ENCODE results near the gene GPHN.
"Not testable (repeated sequence)": the region's sequence is repeated elsewhere in the genome, so short reads cannot be mapped to it uniquely, and the experiment has no call there.

Gene GPHN

DNA sequence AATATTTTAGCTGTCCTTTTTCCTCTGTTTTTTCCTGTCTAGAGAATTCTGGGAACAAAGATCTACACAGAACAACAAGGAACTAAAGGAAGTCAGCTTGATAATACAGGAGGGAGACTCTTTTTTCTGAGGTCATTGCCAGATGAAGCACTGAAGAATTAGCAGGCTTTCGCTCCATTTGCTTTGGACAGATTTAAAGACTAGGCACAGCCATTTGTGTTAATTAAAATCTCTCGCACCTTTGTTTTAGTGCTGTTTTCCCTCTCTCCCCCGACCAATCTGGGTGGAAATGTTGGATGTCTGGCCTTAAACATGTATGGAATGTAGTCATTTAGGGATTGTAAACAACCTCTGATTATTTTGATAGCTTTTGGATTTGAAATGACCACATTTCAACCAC, 9.6 kb upstream of the GPHN start:
- FAIRE-seq = no peak
- DNase-seq (ENCODE audit: extremely low spot score, insufficient read length, low read depth) = no peak

DNA sequence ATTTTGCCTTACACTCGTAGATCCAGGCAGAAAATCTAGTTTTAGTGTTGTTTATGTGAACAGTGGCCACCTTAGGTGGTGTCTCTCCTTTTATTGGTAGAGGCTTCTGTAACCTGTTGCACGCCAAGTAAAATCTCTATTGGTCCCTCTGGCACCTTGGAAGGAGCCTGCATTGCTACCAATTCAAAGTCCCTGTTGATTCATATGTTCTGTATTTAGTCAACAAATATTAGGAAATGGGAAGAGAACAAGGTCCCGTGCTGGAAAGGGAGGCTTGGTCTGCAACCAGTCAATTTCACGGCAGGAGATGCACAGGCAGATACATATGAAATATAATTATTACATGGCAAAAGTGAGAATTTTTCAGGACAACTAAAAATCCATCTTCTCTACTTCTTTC, 6.4 kb upstream of the GPHN start:
- no peak for FAIRE-seq

DNA sequence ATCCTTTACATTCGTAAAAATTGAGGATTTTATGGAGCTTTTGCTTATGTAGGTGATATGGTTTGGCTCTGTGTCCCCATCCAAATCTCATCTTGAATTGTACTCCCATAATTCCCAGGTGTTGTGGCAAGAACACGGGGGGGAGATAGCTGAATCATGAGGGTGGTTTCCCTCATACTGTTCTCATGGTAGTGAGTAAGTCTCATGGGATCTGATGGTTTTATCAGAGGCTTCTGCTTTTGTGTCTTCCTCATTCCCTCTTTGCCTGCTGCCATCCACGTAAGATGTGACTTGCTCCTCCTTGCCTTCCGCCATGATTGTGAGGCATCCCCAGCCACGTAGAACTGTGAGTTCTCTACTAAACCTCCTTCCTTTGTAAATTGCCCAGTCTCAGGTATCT, 5.1 kb upstream of the GPHN start:
- FAIRE-seq; DNase-seq (ENCODE audit: extremely low spot score, insufficient read length, low read depth): not testable (repeated sequence)

More for the DNA sequence above, 6.4 kb upstream of the GPHN start:
- no peak for DNase-seq (ENCODE audit: extremely low spot score, insufficient read length, low read depth)

DNA sequence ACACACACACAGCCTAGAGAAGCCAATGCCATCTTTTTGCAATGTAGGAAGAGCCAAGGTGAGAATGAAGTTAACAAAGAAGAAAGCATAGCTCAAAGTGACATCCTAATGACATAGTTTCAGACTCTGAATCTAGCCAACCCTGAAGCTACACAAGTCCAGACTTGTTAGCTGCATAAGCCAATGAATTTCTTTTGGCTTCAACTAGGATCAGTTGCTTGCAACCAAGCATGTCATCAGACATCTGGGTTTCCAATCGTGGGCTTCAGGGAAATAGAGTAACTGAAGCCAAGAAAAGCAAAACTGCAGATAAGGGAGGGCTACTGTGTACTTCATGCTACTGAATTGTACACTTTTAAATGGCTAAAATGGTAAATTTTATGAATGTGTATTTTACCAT, 4.4 kb upstream of the GPHN start:
- no peak for FAIRE-seq

DNA sequence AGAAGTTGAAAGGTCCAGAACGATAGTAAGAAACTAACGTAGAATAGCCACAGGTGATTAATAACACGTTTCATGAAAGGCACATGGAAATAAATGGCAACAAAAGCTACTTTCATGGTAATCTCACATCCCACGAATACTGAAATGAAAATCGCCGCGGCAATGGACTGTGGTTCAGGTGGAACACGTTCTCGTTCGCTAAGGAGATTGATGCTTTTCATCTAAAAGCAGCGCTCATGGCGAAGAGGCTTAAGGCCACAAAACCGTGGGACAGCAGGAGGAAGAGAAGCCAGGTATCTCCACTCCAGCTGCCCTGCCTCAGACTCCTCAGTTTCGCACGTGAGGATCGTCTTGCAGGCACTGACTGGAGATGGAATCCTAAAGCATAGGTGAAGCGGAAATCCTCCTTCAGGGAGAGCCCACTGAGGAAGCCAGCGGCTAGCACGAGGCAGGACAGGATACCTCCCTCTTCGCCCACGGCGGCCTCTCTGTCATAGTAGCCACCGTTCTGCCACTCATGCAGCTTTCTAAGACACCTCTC, 696 bp upstream of the GPHN start:
- FAIRE-seq = no peak

More for the DNA sequence above, 4.4 kb upstream of the GPHN start:
- DNase-seq (ENCODE audit: extremely low spot score, insufficient read length, low read depth) = no peak

DNA sequence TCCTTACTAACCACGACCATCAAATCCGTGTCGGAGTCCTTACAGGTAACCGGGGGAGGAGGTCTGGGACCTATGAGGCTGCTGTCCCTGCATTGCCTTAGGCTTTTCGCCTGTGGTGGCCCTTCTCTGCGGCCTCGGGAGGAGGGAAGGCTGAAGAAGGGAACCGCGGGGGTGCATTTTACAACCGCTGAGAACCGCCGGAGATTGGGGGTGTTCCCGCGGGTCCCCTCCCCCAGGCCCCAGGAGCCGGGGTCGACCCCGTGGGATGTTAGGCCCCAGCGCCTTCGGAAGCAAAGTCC, 549 bp downstream of the GPHN start:
- FAIRE-seq (no peak), DNase-seq (ENCODE audit: extremely low spot score, insufficient read length, low read depth) (no peak)

More for the DNA sequence above, 696 bp upstream of the GPHN start:
- no peak for DNase-seq (ENCODE audit: extremely low spot score, insufficient read length, low read depth)

DNA sequence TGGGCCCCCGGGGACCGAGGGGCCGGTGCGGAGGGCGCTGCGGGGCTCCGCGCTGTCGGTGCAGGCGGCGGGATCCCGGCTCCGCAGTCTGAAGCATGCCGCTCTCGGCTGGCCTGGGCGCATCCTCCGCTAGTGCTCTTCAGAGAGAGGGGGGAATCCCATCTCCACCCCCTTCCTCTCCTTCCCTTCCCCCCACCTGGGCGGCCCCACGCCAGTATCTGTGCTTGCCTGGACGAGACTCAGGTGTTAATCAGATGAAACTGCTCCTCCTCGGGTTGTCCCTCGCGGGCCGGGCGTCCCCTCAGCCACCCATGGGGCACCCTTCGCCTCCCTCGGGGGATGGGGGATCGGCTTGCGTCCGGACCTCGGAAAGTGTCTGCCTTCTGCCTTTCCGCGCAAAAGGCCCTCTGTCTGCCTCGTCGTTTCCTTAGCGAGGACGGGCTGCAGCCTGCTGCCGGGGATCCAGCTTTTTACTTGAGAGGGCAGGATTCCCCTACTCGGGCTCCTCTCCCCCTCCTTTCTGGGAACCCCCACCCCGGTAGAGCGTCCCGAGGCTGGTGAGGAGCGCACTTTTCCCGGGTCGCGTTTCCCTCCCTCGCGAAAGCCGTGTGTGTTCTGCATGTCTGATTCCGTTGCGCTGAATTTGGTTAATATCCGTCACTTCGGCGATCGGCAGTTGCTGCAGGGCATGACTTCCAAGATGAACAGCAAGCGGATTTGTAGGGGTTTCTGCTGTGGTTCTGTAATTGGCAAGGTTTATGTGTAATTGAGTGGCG, 1.1 kb downstream of the GPHN start:
- peak; percentile 83 for FAIRE-seq
- no peak for DNase-seq (ENCODE audit: extremely low spot score, insufficient read length, low read depth)

DNA sequence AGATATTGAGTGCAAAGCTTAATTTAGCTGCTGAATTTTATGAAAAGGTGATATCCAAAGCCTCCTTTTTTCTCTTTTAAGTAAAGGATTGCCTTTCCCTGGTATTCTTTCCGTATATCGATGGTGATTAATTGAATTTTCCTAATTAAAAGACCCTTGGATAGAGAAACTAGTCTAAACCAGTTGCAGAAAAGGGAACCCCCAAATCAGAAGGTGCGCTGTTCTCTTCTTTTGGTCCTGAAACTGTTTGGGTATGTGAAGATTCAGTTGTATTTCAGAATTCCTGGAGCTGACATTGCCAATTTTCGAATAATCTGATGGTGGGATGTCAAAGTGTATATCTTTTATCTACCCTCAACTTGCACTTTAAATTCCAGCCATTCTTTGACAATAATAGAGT, 1.9 kb downstream of the GPHN start:
- no peak for DNase-seq (ENCODE audit: extremely low spot score, insufficient read length, low read depth)
- peak; percentile 47 for FAIRE-seq

DNA sequence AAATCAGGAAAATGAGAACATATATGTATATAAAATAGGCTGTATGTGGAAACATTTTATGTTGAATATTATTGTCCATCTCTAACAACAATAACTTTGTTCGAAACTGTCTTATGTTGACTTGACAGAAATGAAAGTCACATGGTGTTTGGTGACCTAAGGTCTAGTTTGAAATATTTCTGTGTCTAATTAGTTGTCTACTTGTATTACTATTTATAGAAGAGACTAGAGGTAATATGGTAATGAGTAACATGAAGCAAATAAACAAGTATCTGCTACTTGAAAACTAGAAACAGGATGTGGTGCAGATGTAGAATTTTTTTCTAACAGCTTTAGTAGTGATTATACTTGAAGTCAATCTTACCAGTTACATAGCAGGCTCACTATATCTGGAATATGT, 3.9 kb downstream of the GPHN start:
- no peak for DNase-seq (ENCODE audit: extremely low spot score, insufficient read length, low read depth)
- peak; percentile 79 for FAIRE-seq

DNA sequence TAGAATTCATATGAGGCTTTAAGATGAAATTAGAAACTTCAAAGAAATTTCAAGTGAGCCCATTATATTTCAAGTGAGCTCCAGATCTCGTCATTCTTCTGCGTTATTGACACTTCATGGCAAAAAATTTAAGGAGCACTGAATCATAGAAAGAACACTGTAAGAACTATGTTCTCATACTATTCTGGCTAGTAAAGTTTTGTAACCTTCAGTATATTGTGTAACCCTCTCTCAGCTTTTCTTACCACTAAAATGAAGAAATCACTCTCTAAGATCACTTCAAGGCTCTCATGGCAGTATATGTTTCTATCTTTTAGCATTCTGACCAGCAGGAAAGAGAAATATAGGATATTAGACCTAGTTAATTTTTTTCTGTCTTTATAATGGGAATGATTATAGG, 6.3 kb downstream of the GPHN start:
- FAIRE-seq (no peak), DNase-seq (ENCODE audit: extremely low spot score, insufficient read length, low read depth) (no peak)

DNA sequence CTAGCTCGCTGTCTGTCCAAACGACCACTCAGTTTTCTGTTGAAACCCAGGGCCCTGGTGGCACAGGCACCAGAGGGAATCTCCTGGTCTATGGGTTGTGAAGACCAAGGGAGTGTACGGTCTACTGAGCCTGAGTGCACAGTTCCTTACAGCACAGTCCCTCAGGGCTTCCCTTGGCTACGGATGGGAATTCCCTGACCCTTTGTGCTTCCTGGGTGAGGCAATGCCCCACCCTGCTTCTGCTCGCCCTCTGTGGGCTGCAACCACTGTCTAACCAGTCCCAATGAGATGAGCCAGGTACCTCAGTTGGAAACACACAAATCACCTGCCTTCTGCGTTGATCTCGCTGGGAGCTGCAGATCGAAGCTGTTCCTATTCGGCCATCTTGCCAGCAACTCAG, 22.6 kb downstream of the GPHN start:
- no peak for FAIRE-seq
- DNase-seq (ENCODE audit: extremely low spot score, insufficient read length, low read depth) = no peak

DNA sequence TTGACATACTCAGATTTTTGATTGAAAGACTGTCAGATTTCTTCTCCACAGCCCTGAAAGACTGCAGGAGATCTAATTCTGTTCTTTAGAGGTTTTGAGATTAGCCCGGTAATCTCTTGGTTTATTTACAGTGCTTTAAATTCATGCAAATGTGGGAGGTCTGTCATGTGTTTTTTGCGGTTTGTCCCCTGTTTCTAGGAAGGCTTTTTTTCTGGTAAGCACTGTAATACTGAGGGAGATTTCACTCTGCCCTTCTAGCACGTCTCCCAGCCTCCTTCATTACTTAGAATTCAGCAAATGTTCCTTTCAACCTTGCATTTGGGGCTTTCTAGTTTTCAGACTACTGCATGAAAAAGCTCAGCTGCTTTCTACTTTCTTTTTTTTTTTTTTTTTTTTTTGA, 31.1 kb downstream of the GPHN start:
- no peak for FAIRE-seq
- no peak for DNase-seq (ENCODE audit: extremely low spot score, insufficient read length, low read depth)

DNA sequence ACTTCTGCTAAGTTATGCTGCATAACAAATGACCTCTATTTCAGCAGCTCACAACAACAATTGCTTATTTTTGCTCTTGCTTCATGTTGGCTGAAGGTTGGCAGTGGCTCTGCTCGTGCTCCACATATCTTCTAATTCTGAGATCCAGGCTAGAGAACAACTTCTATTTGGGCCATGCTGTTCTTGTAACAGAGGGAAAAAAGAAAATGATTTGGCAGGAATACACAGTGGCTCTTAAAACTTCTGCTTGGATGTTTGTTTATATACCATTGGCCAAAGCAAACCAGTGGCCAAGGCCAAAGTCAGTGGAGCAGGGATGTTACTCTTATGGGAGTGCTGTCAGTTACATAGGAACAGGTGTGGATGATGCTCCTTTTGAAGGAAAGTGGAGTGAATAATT, 32.1 kb downstream of the GPHN start:
- DNase-seq (ENCODE audit: extremely low spot score, insufficient read length, low read depth) (no peak), FAIRE-seq (no peak)

DNA sequence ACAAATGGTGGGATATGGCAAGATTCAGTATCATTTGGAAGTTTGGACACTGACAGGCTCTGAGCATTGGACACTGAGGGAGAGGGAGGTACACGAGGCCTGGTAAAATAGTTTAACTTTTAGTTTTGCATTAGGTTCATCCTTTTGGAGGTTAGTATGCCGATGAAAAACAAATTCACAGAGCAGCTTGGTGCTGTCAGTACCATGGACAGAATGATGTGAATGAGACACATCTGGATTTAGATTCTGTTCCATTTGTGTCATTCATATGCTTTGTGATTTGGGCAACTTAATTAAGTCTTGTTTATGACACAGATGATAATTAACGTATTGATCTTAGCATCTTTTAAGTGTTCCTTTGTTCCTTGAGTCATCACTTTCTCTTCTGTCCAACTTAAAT, 33.7 kb downstream of the GPHN start:
- no peak for FAIRE-seq
- DNase-seq (ENCODE audit: extremely low spot score, insufficient read length, low read depth) = no peak

DNA sequence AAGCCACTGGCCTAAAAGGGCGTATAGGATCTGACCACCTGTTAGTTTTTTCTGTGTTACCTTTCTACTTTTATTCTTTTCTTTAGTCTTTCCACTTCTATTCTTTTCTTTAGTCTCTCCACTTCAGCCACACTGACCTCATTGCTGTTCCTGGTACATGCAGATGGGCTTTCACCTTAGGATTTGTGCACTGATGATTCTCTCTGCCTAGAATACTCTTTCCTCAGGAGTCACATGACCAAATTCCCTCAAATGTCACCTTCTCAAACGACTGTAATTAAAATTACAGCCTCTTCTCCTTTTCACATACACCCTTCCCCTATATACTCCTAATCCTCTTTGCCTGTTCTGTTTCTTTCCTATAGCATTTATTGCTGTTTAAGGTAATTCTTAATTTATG, 36.0 kb downstream of the GPHN start:
- DNase-seq (ENCODE audit: extremely low spot score, insufficient read length, low read depth) = no peak
- no peak for FAIRE-seq

DNA sequence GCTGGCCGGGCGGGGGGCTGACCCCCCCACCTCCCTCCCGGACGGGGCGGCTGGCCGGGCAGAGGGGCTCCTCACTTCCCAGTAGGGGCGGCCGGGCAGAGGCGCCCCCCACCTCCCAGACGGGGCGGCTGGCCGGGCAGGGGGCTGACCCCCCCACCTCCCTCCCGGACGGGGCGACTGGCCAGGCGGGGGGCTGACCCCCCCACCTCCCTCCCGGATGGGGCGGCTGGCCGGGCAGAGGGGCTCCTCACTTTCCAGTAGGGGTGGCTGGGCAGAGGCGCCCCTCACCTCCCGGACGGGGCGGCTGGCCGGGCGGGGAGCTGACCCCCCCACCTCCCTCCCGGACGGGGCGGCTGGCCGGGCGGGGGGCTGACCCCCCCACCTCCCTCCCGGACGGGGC, 37.2 kb downstream of the GPHN start:
- not testable (repeated sequence) for DNase-seq (ENCODE audit: extremely low spot score, insufficient read length, low read depth); FAIRE-seq

DNA sequence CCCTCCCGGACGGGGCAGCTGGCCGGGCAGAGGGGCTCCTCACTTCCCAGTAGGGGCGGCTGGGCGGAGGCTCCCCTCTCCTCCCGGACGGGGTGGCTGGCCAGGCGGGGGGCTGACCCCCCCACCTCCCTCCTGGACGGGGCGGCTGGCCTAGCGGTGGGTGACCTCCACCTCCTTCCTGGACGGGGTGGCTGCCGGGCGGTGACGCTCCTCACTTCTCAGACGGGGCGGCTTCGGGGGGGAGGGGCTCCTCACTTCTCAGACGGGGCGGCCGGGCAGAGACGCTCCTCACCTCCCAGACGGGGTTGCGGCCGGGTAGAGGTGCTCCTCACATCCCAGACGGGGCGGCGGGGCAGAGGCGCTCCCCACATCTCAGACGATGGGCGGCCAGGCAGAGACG, 37.8 kb downstream of the GPHN start:
- not testable (repeated sequence) for DNase-seq (ENCODE audit: extremely low spot score, insufficient read length, low read depth); FAIRE-seq

DNA sequence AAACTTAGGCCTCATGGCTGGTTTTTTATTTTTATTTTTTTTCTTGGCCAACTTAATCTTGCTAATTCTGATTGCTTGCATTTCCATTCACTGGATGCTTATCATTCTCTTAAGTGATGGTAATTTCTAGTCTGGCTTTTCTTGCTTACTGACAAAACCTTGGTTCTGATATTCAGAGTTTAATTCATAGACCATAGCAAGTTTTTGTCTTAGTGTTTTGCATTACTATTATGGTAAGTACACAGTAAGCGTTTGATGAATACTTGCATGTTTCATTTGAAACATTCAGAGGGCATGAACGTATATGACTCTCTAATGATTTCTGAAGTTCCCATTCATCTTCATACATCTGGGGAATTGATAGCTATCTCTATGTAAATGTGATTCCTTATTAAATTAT, 55.8 kb downstream of the GPHN start:
- FAIRE-seq = no peak

DNA sequence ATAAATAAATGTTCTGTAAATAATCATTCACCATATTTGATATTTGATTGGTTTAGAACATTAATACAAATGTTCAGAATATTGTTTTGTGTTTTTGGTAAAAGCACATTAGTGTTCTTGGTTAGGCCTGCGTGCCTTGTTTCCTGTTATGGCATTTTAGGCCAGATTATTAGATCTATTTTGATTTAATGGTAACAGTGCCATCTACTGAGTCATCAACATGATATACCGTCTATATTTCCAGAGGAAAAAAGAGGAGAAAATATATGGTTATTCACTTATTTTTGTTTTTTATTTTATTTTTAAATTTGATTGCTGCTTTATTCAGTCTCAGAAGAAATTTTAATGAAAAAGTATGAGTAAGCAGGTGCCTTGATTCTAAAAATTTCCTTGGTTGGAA, 60.3 kb downstream of the GPHN start:
- FAIRE-seq (no peak), DNase-seq (ENCODE audit: extremely low spot score, insufficient read length, low read depth) (no peak)

More for the DNA sequence above, 55.8 kb downstream of the GPHN start:
- DNase-seq (ENCODE audit: extremely low spot score, insufficient read length, low read depth) = no peak

DNA sequence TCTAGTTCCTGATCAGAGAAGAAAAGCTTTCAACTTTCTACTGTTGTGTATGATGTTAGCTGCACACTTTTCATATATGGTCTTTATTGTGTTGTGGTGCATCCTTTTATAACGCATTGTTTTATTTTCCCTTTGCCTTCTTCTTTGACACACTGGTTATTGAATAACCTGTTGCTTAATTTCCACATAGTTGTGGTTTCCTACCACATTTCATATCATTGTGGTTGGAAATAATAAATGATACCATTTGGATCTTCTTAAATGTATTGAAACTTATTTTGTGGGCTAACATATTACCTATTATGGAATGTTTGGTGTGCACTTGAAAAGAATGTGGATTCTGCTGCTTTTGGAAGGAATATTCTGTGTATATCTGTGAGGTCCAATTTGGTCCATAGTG, 64.9 kb downstream of the GPHN start:
- DNase-seq (ENCODE audit: extremely low spot score, insufficient read length, low read depth) (no peak), FAIRE-seq (no peak)

DNA sequence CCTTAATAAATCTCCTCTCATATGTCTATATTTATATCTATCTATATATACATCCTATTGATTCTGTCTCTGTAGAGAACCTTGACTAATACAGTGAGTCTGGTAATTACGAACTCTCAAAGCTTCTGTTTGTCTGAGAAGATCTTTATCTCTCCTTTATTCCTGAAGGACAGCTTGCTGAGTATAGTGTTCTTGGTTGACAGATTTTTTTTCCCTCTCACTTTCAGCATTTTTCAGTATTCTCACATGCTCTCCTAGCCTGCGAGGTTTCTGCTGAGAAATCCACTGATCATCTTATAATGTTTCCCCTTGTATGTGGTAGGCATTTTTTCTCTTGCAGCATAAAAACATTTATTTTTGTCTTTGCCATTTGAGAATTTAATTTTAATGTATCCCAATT, 67.1 kb downstream of the GPHN start:
- no peak for FAIRE-seq
- no peak for DNase-seq (ENCODE audit: extremely low spot score, insufficient read length, low read depth)

DNA sequence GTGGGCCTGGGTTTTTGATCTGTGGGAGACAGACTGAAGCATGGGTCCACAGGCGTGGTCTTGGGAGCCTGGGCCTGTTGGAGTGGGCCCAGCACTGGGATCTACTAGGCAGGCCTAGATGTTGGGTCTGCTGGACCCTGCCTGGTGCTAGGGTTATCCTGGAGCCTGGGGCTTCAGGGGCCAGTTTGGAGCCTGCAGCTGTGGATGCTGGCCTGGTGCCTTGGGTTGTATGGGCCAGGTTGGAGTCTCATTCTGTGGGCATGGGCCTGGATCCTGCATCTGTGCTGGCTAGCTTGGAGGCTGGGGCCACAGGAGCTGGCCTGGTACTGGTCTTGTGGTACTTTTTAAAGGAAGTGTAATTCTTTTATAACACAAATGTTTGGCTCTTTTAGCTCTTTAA, 68.0 kb downstream of the GPHN start:
- DNase-seq (ENCODE audit: extremely low spot score, insufficient read length, low read depth) = no peak
- FAIRE-seq = no peak

Measured in GM18507 (cell line).